PFSK-1 (cell line): Measurements from ENCODE around the gene PSRC1.

Source experiments
- FOXP2 ChIP-seq: optimal IDR thresholded peaks from 2 replicates; pipeline ENCODE3; 2011; ENCODE audit warnings: borderline replicate concordance, control low read depth, inconsistent platforms; ENCODE audit not compliant: insufficient read depth; ENCODE audit errors: extremely low read length, extremely low read depth
- POLR2AphosphoS5 ChIP-seq: IDR thresholded peaks from 2 replicates; pipeline ENCODE4 v1.6.1; 2012; ENCODE audit warnings: low read depth, mild to moderate bottlenecking, control low read depth, low read length, moderate library complexity
- REST ChIP-seq, 2 experiments: IDR thresholded peaks; 2 replicates each; pipeline versions ENCODE4 v1.6.1 to v1.8.0; 2011 to 2012; ENCODE audit warnings: low read depth in 2 of 2, low read length in 2 of 2, control low read depth in 1 of 2, inconsistent platforms in 1 of 2, mild to moderate bottlenecking in 1 of 2, moderate library complexity in 1 of 2; ENCODE audit not compliant: insufficient read depth in 1 of 2
- TAF1 ChIP-seq: IDR thresholded peaks from 2 replicates; pipeline ENCODE4 v1.6.1; 2012; ENCODE audit warnings: low read length, control low read depth, borderline replicate concordance; ENCODE audit not compliant: insufficient read depth

- TF ChIP-seq FOXP2 (no peak), REST (IDR thresholded peaks at IDR 0.05; ENCODE audit: insufficient read depth in 1 of 2, low read depth in 2 of 2, low read length in 2 of 2) (no peak), POLR2AphosphoS5 (no peak), TAF1 (no peak)
These were observed 7.2 kb upstream of the PSRC1 start for GRCh38 chr1:109290137-109290536.
